ENCODE measurements around the gene GHITM. TPM values are rescaled to one million over a fixed set of nuclear protein-coding genes. Genes with fewer than 3 reads are reported as not detected.

GHITM gene
- 118 and 129 TPM in 2 replicates for total RNA-seq

GRCh38 chr10:84139126-84140035 is at the start of gene GHITM:
Gene GHITM, plus strand, starts transcription at chr10:84139509. Its CDS starts 1,992 bp downstream, at chr10:84141501.

GRCh38 chr10:84173501-84173929 is 34.2 kb downstream of the GHITM start, which contains the start of gene GPR15LG:
Gene GPR15LG, plus strand, starts transcription at chr10:84173801. Its CDS starts 51 bp downstream, at chr10:84173852.

GRCh38 chr10:84194424-84195043 is 55.2 kb downstream of the GHITM start, which contains the start of gene CDHR1:
Gene CDHR1, plus strand, starts transcription at chr10:84194537. Its CDS starts 224 bp downstream, at chr10:84194761.

Other genes starting within 250 kb of the GHITM start
- not detected in 2 replicates for gene GPR15LG, start 34.3 kb downstream of the GHITM start, total RNA-seq
- under 0.01 and 0.12 TPM in 2 replicates for gene CDHR1, start 55.0 kb downstream of the GHITM start, total RNA-seq
- gene LRIT2, start 86.0 kb downstream of the GHITM start, total RNA-seq, result not detected in 2 replicates
- gene LRIT1, start 102.0 kb downstream of the GHITM start, total RNA-seq, result not detected in 2 replicates
- not detected in 2 replicates for gene RGR, start 105.5 kb downstream of the GHITM start, total RNA-seq
- gene CCSER2, start 189.1 kb downstream of the GHITM start, total RNA-seq, result 49.7 and 52.6 TPM in 2 replicates

Data from hair follicle dermal papilla cell (primary cell).